HG02981 (cell line): ENCODE results near the gene ZNF723.
"Not testable (repeated sequence)": the region's sequence is repeated elsewhere in the genome, so short reads cannot be mapped to it uniquely, and the experiment has no call there.

Experiments
- ATAC-seq: cut with Tn5 transposase; IDR thresholded peaks from one replicate; pipeline ENCODE4 v1.9.1; 2021; ENCODE audit warnings: mild to moderate bottlenecking, moderate library complexity; ENCODE audit not compliant: unreplicated experiment

The ZNF723 gene

GRCh38 chr19:22832031-22832762 lies at the start of gene ZNF723:
Gene ZNF723, plus strand, starts transcription at chr19:22832291. Its CDS starts 89 bp downstream, at chr19:22832380.
- ATAC-seq: no peak

- no peak for ATAC-seq
Observed at GRCh38 chr19:22783651-22784410, 48.3 kb upstream of the ZNF723 start, which contains the start of gene ZNF99. Gene ZNF99, minus strand, starts transcription at chr19:22784151. Its CDS starts 135 bp downstream, at chr19:22784016.

- not testable (repeated sequence) for ATAC-seq
Observed at GRCh38 chr19:22792863-22793262, 39.2 kb upstream of the ZNF723 start.

GRCh38 chr19:22797040-22797439 lies 35.1 kb upstream of the ZNF723 start:
- ATAC-seq: no peak

- ATAC-seq: no peak
Observed at GRCh38 chr19:22806418-22806817, 25.7 kb upstream of the ZNF723 start.

GRCh38 chr19:22807061-22807835 lies 24.8 kb upstream of the ZNF723 start:
- ATAC-seq: no peak

- no peak for ATAC-seq
Observed at GRCh38 chr19:22814124-22814523, 18.0 kb upstream of the ZNF723 start.

GRCh38 chr19:22831211-22831610 lies 880 bp upstream of the ZNF723 start:
- no peak for ATAC-seq

GRCh38 chr19:22857713-22858320 lies 25.7 kb downstream of the ZNF723 start:
- ATAC-seq: not testable (repeated sequence)

GRCh38 chr19:22882797-22883196 lies 50.7 kb downstream of the ZNF723 start:
- no peak for ATAC-seq

GRCh38 chr19:22893855-22894270 lies 61.8 kb downstream of the ZNF723 start:
- ATAC-seq: no peak

GRCh38 chr19:22901431-22902130 lies 69.5 kb downstream of the ZNF723 start:
- ATAC-seq: no peak
